A549 (cell line): Measurements from ENCODE around the gene ITGA11. TPM values are rescaled to one million over a fixed set of nuclear protein-coding genes. Genes with fewer than 3 reads are reported as not detected.

Source experiments
- ATAC-seq, 2 experiments: fragments of 200-7000 bp in 1 of 2; fragments of >200 bp in 1 of 2; cut with Nextera tagmentation in 1 of 2; cut with Tn5 transposase in 1 of 2; 3 replicates each; pipeline versions ENCODE4 v1.8.0 to v1.9.1; 2018 to 2020; ENCODE audit warnings: mild to moderate bottlenecking in 1 of 2, moderate library complexity in 1 of 2
- CTCF ChIA-PET: fragments of 300-600 bp; sonication (Branson Sonifier 250); formaldehyde crosslinking; extraction: SDS; loops from one replicate; lab custom pipeline; 2021; ENCODE audit warnings: antibody characterized with exemption, inconsistent platforms; lab: Yijun Ruan, JAX
- POLR2A ChIA-PET: fragments of 350-600 bp; formaldehyde crosslinking; extraction: SDS; loops from one replicate; lab custom pipeline; 2021; ENCODE audit warnings: antibody characterized with exemption, inconsistent platforms; lab: Yijun Ruan, JAX
- DNase-seq, 2 experiments: peaks; one replicate each; pipeline versions ENCODE4 v3.0.0 to v3.0.0-alpha.2; 2011 to 2016; ENCODE audit warnings: low read depth in 1 of 2, low spot score in 1 of 2
- FAIRE-seq: peaks from 2 replicates; lab custom pipeline; 2011; peaks lifted over from hg19 to GRCh38; lab: Jason Lieb, UNC
- H3K27ac ChIP-seq, 2 experiments: fragments of >200 bp; sonication (Bioruptor Twin); formaldehyde crosslinking; 3 replicates each; pipeline ENCODE4 v1.5.1; 2016 to 2017
- H3K4me1 ChIP-seq: fragments of >200 bp; sonication (Bioruptor Twin); formaldehyde crosslinking; 3 replicates; pipeline ENCODE4 v1.6.1; 2016
- H3K4me2 ChIP-seq: fragments of >200 bp; sonication (Bioruptor Twin); formaldehyde crosslinking; 3 replicates; pipeline ENCODE4 v1.6.1; 2016
- H3K4me3 ChIP-seq: fragments of >200 bp; sonication (Bioruptor Twin); formaldehyde crosslinking; 3 replicates; pipeline ENCODE4 v1.5.1; 2016
- H3K9me3 ChIP-seq: fragments of >200 bp; sonication (Bioruptor Twin); formaldehyde crosslinking; 3 replicates; pipeline ENCODE4 v1.6.1; 2016
- BHLHE40 ChIP-seq: IDR thresholded peaks from 2 replicates; pipeline ENCODE4 v1.6.1; 2012; ENCODE audit warnings: low read depth, low read length, inconsistent platforms
- CBX2 ChIP-seq: fragments of 200-600 bp; sonication (generic); IDR thresholded peaks from 2 replicates; pipeline ENCODE4 v1.6.1; 2016; ENCODE audit warnings: low read depth, mild to moderate bottlenecking, borderline replicate concordance
- CEBPB ChIP-seq, 2 experiments: fragments of >200 bp in 1 of 2; sonication (Bioruptor Twin) in 1 of 2; formaldehyde crosslinking in 1 of 2; IDR thresholded peaks; 2 replicates each; pipeline ENCODE4 v1.6.1; 2012 to 2016
- CHD2 ChIP-seq: fragments of 150-350 bp; IDR thresholded peaks from 2 replicates; pipeline ENCODE4 v1.6.1; 2014; ENCODE audit warnings: low read length; ENCODE audit not compliant: partially characterized antibody
- CTCF ChIP-seq: fragments of >200 bp; sonication (Bioruptor Twin); formaldehyde crosslinking; IDR thresholded peaks from 3 replicates; pipeline ENCODE4 v1.5.1; 2016
- E2F6 ChIP-seq: IDR thresholded peaks from 2 replicates; pipeline ENCODE4 v1.6.1; 2012; ENCODE audit warnings: low read depth, borderline replicate concordance
- EHF ChIP-seq: fragments of 250-450 bp; sonication (Bioruptor Pico); IDR thresholded peaks from 2 replicates; pipeline ENCODE4 v1.5.0; 2020; ENCODE audit warnings: mild to moderate bottlenecking
- ESRRA ChIP-seq: fragments of 150-350 bp; IDR thresholded peaks from 2 replicates; pipeline ENCODE4 v1.6.1; 2014; ENCODE audit warnings: mild to moderate bottlenecking, low read length, borderline replicate concordance
- FOSB ChIP-seq: fragments of 250-450 bp; sonication (Bioruptor Pico); IDR thresholded peaks from 2 replicates; pipeline ENCODE4 v1.5.0; 2020; ENCODE audit warnings: mild to moderate bottlenecking, moderate library complexity
- FOXS1 ChIP-seq: fragments of 250-450 bp; sonication (Bioruptor Pico); IDR thresholded peaks from 2 replicates; pipeline ENCODE4 v1.5.0; 2020; ENCODE audit warnings: mild to moderate bottlenecking, moderate library complexity
- HDAC2 ChIP-seq: fragments of 200-600 bp; sonication (generic); IDR thresholded peaks from 2 replicates; pipeline ENCODE4 v1.6.1; 2016
- HES2 ChIP-seq: fragments of >200 bp; sonication (Bioruptor Twin); formaldehyde crosslinking; IDR thresholded peaks from 2 replicates; pipeline ENCODE4 v1.6.1; 2016
- HEYL ChIP-seq: fragments of 250-450 bp; sonication (Bioruptor Pico); IDR thresholded peaks from 2 replicates; pipeline ENCODE4 v1.8.0; 2021; ENCODE audit warnings: mild to moderate bottlenecking, moderate library complexity
- HOXB5 ChIP-seq: fragments of 250-450 bp; sonication (Bioruptor Pico); IDR thresholded peaks from 2 replicates; pipeline ENCODE4 v1.5.0; 2020; ENCODE audit warnings: mild to moderate bottlenecking, moderate library complexity
- JUNB ChIP-seq: fragments of >200 bp; sonication (Bioruptor Twin); formaldehyde crosslinking; IDR thresholded peaks from 2 replicates; pipeline ENCODE4 v1.6.1; 2016
- KDM1A ChIP-seq: fragments of 200-600 bp; sonication (generic); IDR thresholded peaks from 2 replicates; pipeline ENCODE4 v1.6.1; 2016; ENCODE audit warnings: low read depth, mild to moderate bottlenecking
- MAZ ChIP-seq: fragments of 150-350 bp; IDR thresholded peaks from 2 replicates; pipeline ENCODE4 v1.6.1; 2014; ENCODE audit warnings: antibody characterized with exemption, low read depth, low read length, borderline replicate concordance
- NFE2L2 ChIP-seq: fragments of 150-350 bp; conservative IDR thresholded peaks from 2 replicates; pipeline ENCODE4 v1.6.1; 2014; ENCODE audit warnings: low read length
- PHF8 ChIP-seq: fragments of 200-600 bp; sonication (generic); IDR thresholded peaks from 2 replicates; pipeline ENCODE4 v1.6.1; 2016; ENCODE audit warnings: low read depth, mild to moderate bottlenecking, antibody characterized with exemption, moderate library complexity, borderline replicate concordance
- POLR2A ChIP-seq: IDR thresholded peaks from 2 replicates; pipeline ENCODE4 v1.6.1; 2012; ENCODE audit warnings: mild to moderate bottlenecking, low read length
- RFX5 ChIP-seq: fragments of 450-650 bp; IDR thresholded peaks from 2 replicates; pipeline ENCODE4 v1.7.1; 2014; ENCODE audit warnings: antibody characterized with exemption, mild to moderate bottlenecking, moderate library complexity
- SMC3 ChIP-seq: fragments of >200 bp; sonication (Bioruptor Twin); formaldehyde crosslinking; IDR thresholded peaks from 3 replicates; pipeline ENCODE4 v1.6.1; 2018; ENCODE audit warnings: inconsistent platforms
- ZC3H11A ChIP-seq: fragments of 450-650 bp; IDR thresholded peaks from 2 replicates; pipeline ENCODE4 v1.6.1; 2014; ENCODE audit warnings: antibody characterized with exemption, mild to moderate bottlenecking
- ZSCAN20 ChIP-seq: fragments of 250-450 bp; sonication (Bioruptor Pico); IDR thresholded peaks from 2 replicates; pipeline ENCODE4 v1.8.0; 2022; ENCODE audit warnings: mild to moderate bottlenecking, moderate library complexity
- WGBS: methylation state at CpG from one replicate; pipeline ENCODE4 v1.1.6; 2017; ENCODE audit errors: missing lambda C conversion rate; 5-methylcytosine and 5-hydroxymethylcytosine counted together
- polyA plus RNA-seq, 4 experiments: library from polyadenylated mRNA; depleted of rRNA in 3 of 4; stranded (reverse); fragments of >200 nt; fragmentation: RNase III in 1 of 4; extraction: RNeasy Plus Mini Kit Qiagen cat#74134 plus additional on column Dnase treatment in 1 of 4; gene quantifications; 2 replicates in 3 of 4; 3 replicates in 1 of 4; pipeline ENCODE4 v1.2.3, GENCODE V29; 2011 to 2017

The ITGA11 gene
- polyA plus RNA-seq, 2 of the 4 experiments (the other 2 are of a cell fraction): 8.3 to 17.2 TPM

GRCh38 chr15:68304589-68305337 lies 127.2 kb downstream of the ITGA11 start:
- no peak overlapping the region for H3K4me3 ChIP-seq
- TF ChIP-seq ZC3H11A: no peak
- no peak for TF ChIP-seq RFX5
- no peak for TF ChIP-seq ESRRA
- no peak for TF ChIP-seq HES2
- no peak for TF ChIP-seq KDM1A
- TF ChIP-seq POLR2A: no peak
- TF ChIP-seq HOXB5 (CRISPR knock-in tag): no peak
- TF ChIP-seq ZSCAN20 (CRISPR knock-in tag): no peak
- TF ChIP-seq CTCF: no peak
- no peak for TF ChIP-seq NFE2L2
- no peak for TF ChIP-seq JUNB
- no peak for TF ChIP-seq BHLHE40
- TF ChIP-seq PHF8: no peak
- TF ChIP-seq FOXS1 (CRISPR knock-in tag): no peak
- TF ChIP-seq FOSB: no peak
- no peak for TF ChIP-seq CEBPB (IDR thresholded peaks at IDR 0.05)
- no peak for TF ChIP-seq CBX2
- no peak for TF ChIP-seq EHF (CRISPR knock-in tag)
- TF ChIP-seq, all 56 proteins: peak for 0
- 83% methylated on average over 15 of the region's 15 CpGs for WGBS
- FAIRE-seq: no peak
- Histone ChIP-seq H3K9me3 (no peaks in the 10 kb centered on the region), H3K4me1 (peaks cover 47% of the 10 kb centered on the region), H3K4me2 (no peak overlapping the region), H3K27ac (peak overlapping the region in 1 of 2 experiments; percentile 58; a peak in 2 of 6 replicates)
- CTCF ChIA-PET: interaction anchor here (0.5 to 7.2 kb wide), 15 partner anchors 11 to 620 kb away, joined by 3 to 189 read pairs (median 37); partner anchors contain the start of gene FEM1B
- POLR2A ChIA-PET: no interaction called here
- peak; percentile 10 to 11; a peak in 3 of 6 replicates for ATAC-seq
- DNase-seq: no peak

- Histone ChIP-seq H3K4me1 (peaks cover 40% of the 10 kb centered on the region), H3K4me2 (no peak overlapping the region), H3K4me3 (no peak overlapping the region), H3K27ac (peak overlapping the region in 1 of 2 experiments; percentile 58; a peak in 4 of 6 replicates), H3K9me3 (no peaks in the 10 kb centered on the region)
- DNase-seq (peak in 1 of 2 experiments; percentile 43), FAIRE-seq (no peak), ATAC-seq (no peak)
- 72% methylated on average over 13 of the region's 15 CpGs for WGBS
- no peak for TF ChIP-seq E2F6
- no peak for TF ChIP-seq CHD2
- TF ChIP-seq MAZ: no peak
- no peak for TF ChIP-seq CBX2
- no peak for TF ChIP-seq HEYL (CRISPR knock-in tag)
- no peak for TF ChIP-seq PHF8
- TF ChIP-seq ZSCAN20 (CRISPR knock-in tag): no peak
- TF ChIP-seq HDAC2: no peak
- TF ChIP-seq SMC3: no peak
- CTCF ChIA-PET: interaction anchor here (0.6 to 7.2 kb wide), 15 partner anchors 10 to 621 kb away, joined by 3 to 189 read pairs (median 12); no protein-coding TSS in a partner anchor
- POLR2A ChIA-PET: no interaction called here
Observed at GRCh38 chr15:68303560-68304436, 128.2 kb downstream of the ITGA11 start.
